HepG2 (cell line): ENCODE measurements around the gene RALBP1.

Source experiments
- NFYB ChIP-seq: sonication (generic); formaldehyde crosslinking; IDR thresholded peaks from 2 replicates; pipeline ENCODE4 v1.4.0; 2020; ENCODE audit warnings: missing genetic modification reagents
- TF ChIP-seq, protein P1 (sequence below): sonication (generic); formaldehyde crosslinking; IDR thresholded peaks from 2 replicates; pipeline ENCODE4 v1.4.0; 2020; ENCODE audit warnings: missing genetic modification reagents

GRCh38 chr18:9506046-9506792 lies 30.9 kb downstream of the RALBP1 start:
- no peak for TF ChIP-seq NFYB (CRISPR knock-in tag)
- TF ChIP-seq, protein P1, sequence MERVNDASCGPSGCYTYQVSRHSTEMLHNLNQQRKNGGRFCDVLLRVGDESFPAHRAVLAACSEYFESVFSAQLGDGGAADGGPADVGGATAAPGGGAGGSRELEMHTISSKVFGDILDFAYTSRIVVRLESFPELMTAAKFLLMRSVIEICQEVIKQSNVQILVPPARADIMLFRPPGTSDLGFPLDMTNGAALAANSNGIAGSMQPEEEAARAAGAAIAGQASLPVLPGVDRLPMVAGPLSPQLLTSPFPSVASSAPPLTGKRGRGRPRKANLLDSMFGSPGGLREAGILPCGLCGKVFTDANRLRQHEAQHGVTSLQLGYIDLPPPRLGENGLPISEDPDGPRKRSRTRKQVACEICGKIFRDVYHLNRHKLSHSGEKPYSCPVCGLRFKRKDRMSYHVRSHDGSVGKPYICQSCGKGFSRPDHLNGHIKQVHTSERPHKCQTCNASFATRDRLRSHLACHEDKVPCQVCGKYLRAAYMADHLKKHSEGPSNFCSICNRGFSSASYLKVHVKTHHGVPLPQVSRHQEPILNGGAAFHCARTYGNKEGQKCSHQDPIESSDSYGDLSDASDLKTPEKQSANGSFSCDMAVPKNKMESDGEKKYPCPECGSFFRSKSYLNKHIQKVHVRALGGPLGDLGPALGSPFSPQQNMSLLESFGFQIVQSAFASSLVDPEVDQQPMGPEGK: no peak
